ENCODE data around the gene CDIP1. TPM values are rescaled to one million over a fixed set of nuclear protein-coding genes. Genes with fewer than 3 reads are reported as not detected.

The CDIP1 gene
- total and polyA plus RNA-seq, 2 of the 8 experiments (the other 6 are each of a cell fraction or from before 2014, with no cell fraction given) = 56.6 to 76.3 TPM

DNA sequence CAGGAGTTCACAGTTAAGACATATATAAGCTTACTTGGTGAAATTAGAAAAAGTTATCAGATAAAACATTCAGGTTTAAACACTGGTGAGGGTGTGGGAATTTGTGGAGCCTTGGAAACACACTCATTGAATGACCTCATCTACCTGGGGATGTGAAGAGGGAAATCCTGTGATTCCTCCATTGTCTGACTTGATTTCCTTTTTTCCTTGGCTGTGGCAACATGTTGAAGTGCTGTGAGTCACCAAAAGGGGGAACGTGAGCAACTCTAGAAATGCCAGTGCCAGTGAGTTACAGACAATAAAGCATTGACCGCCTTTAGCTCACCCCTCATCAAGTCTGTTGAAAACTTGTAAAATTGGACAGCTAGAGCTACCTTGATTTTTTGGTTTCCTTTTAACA is 60.6 kb downstream of the CDIP1 start:
- Histone ChIP-seq H3K4me2 (ENCODE audit: insufficient read depth in 1 of 2, low read depth in 2 of 2, low read length in 2 of 2) (no peak overlapping the region), H3K9me3 (ENCODE audit: insufficient read depth in 2 of 2, low read depth in 1 of 2, low read length in 1 of 2) (peaks cover 0 to 3% of the 10 kb centered on the region in 2 experiments; a peak in 1 of 4 replicates), H4K5ac (ENCODE audit: insufficient read length, low read depth, low read length) (no peak overlapping the region), H3K79me2 (ENCODE audit: control insufficient read depth in 1 of 2, insufficient read depth in 2 of 2, low read length in 2 of 2) (peaks cover 0 to 16% of the 10 kb centered on the region in 2 experiments; a peak in 3 of 4 replicates), H2BK20ac (ENCODE audit: low read length) (no peak overlapping the region), H2AK5ac (ENCODE audit: low read depth, low read length) (no peak overlapping the region; the same call in 1 of the 2 replicates), H2BK120ac (replicated peaks; ENCODE audit: low read depth, low read length) (no peak overlapping the region), H3K14ac (ENCODE audit: insufficient read length) (no peak overlapping the region), H3K36me3 (ENCODE audit: control insufficient read depth in 2 of 4, insufficient read depth in 4 of 4, low read length in 3 of 4) (no peaks in the 10 kb centered on the region), H3K23ac (ENCODE audit: insufficient read length) (no peak overlapping the region), H4K91ac (replicated peaks; ENCODE audit: insufficient read length, low read length) (no peak overlapping the region), H3K79me1 (ENCODE audit: low read depth, low read length) (no peaks in the 10 kb centered on the region), H3K18ac (ENCODE audit: extremely low read depth, low read length) (no peak overlapping the region), H2BK5ac (ENCODE audit: low read depth, low read length) (no peak overlapping the region), H3K23me2 (ENCODE audit: low read depth, low read length) (peaks cover 6% of the 10 kb centered on the region; the same call in 1 of the 2 replicates), H2BK12ac (ENCODE audit: low read depth, low read length) (no peak overlapping the region), H4K20me1 (replicated peaks in 1 of 2; ENCODE audit: control insufficient read depth in 1 of 2, insufficient read depth in 2 of 2, low read length in 2 of 2) (peaks cover 2 to 4% of the 10 kb centered on the region in 2 experiments), H3K4ac (replicated peaks; ENCODE audit: insufficient read length, low read depth, low read length) (no peak overlapping the region), H4K8ac (ENCODE audit: extremely low read depth, insufficient read depth, low read length) (no peak overlapping the region), H3K9ac (replicated peaks in 1 of 4; ENCODE audit: extremely low read depth in 1 of 4, low read depth in 3 of 4, low read length in 3 of 4) (no peak overlapping the region), H3K4me1 (replicated peaks in 1 of 4; ENCODE audit: control insufficient read depth in 3 of 4, insufficient read depth in 4 of 4, low read length in 3 of 4) (peaks cover 0 to 9% (median 3%) of the 10 kb centered on the region in 4 experiments; a peak in 6 of 7 replicates), H3K27ac (ENCODE audit: low read depth, low read length) (no peak overlapping the region), H2BK15ac (ENCODE audit: low read length) (no peak overlapping the region), H2AFZ (ENCODE audit: low read length) (no peak overlapping the region), H3K27me3 (replicated peaks in 1 of 4; ENCODE audit: control insufficient read depth in 3 of 4, extremely low read depth in 1 of 4, insufficient read depth in 3 of 4, low read length in 3 of 4) (peaks cover 0 to 7% (median 7%) of the 10 kb centered on the region in 4 experiments; a peak in 6 of 7 replicates), H3K56ac (replicated peaks; ENCODE audit: insufficient read length, low read depth, low read length) (no peak overlapping the region), H3K4me3 (ENCODE audit: extremely low read depth in 1 of 4, insufficient read depth in 2 of 4, low read depth in 3 of 4, low read length in 4 of 4) (no peak overlapping the region)
- DNase-seq (ENCODE audit: low read depth in 1 of 2, low spot score in 2 of 2) (no peak), FAIRE-seq (no peak)
- ChIA-PET CTCF (ENCODE audit: partially characterized antibody) (interaction anchor here (0.8 to 2.8 kb wide), 17 partner anchors 9 to 153 kb away, joined by 3 to 11 read pairs (median 4); partner anchors contain the start of gene C16orf96), POLR2A (ENCODE audit: partially characterized antibody) (interaction anchor here (0.6 to 14.4 kb wide), 6 partner anchors 9 to 139 kb away, joined by 3 to 257 read pairs (median 4); no protein-coding TSS in a partner anchor)
- 67% methylated on average over 2 of the region's 2 CpGs; no CpG with 5 or more reads in 1 of the 2 experiments for WGBS, 2 experiments (ENCODE audit: extremely low coverage in 1 of 2, insufficient coverage in 1 of 2, insufficient read length in 1 of 2, insufficient replicate concordance in 2 of 2, low coverage in 1 of 2, low lambda C conversion rate in 2 of 2, missing lambda C conversion rate in 1 of 2)
- TF ChIP-seq, protein P1, sequence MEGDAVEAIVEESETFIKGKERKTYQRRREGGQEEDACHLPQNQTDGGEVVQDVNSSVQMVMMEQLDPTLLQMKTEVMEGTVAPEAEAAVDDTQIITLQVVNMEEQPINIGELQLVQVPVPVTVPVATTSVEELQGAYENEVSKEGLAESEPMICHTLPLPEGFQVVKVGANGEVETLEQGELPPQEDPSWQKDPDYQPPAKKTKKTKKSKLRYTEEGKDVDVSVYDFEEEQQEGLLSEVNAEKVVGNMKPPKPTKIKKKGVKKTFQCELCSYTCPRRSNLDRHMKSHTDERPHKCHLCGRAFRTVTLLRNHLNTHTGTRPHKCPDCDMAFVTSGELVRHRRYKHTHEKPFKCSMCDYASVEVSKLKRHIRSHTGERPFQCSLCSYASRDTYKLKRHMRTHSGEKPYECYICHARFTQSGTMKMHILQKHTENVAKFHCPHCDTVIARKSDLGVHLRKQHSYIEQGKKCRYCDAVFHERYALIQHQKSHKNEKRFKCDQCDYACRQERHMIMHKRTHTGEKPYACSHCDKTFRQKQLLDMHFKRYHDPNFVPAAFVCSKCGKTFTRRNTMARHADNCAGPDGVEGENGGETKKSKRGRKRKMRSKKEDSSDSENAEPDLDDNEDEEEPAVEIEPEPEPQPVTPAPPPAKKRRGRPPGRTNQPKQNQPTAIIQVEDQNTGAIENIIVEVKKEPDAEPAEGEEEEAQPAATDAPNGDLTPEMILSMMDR (IDR thresholded peaks at IDR 0.05; ENCODE audit: control extremely low read depth in 1 of 3, insufficient read depth in 1 of 3, low read depth in 1 of 3, low read length in 3 of 3) = peak in 1 of 3 experiments; percentile 53; a peak in 1 of 4 replicates
- TF ChIP-seq CREB1 (IDR thresholded peaks at IDR 0.05) = no peak
- TF ChIP-seq RAD21 (IDR thresholded peaks at IDR 0.05 in 1 of 2, conservative IDR thresholded peaks at IDR 0.05 in 1 of 2; ENCODE audit: low read depth in 2 of 2, low read length in 2 of 2) = peak; percentile 13 to 39; a peak in 2 of 4 replicates
- no peak for TF ChIP-seq RBBP5 (IDR thresholded peaks at IDR 0.05; ENCODE audit: borderline replicate concordance, low read depth, low read length)
- no peak for TF ChIP-seq RXRA (IDR thresholded peaks at IDR 0.05; ENCODE audit: insufficient read depth, low read depth, low read length)
- peak; percentile 33; the same call in 1 of the 2 replicates for TF ChIP-seq JUN (IDR thresholded peaks at IDR 0.05; ENCODE audit: low read depth, low read length)
- TF ChIP-seq CBX8 (IDR thresholded peaks at IDR 0.05; ENCODE audit: borderline replicate concordance, low read depth, low read length) = no peak
- TF ChIP-seq RFX5 (IDR thresholded peaks at IDR 0.05; ENCODE audit: borderline replicate concordance, low read depth, low read length) = no peak
- no peak for TF ChIP-seq SIRT6 (IDR thresholded peaks at IDR 0.05; ENCODE audit: low read length)
- TF ChIP-seq JUND (IDR thresholded peaks at IDR 0.05; ENCODE audit: low read length) = peak; percentile 40; the same call in 1 of the 2 replicates

Measured in H1 (cell line).